LNCAP (cell line): Measurements from ENCODE around the gene CCDC3.

Experiments
- CTCF ChIP-seq: fragments of 450-650 bp; IDR thresholded peaks from 2 replicates; pipeline ENCODE4 v1.5.1; 2017; ENCODE audit warnings: mild to moderate bottlenecking

The CCDC3 gene

DNA sequence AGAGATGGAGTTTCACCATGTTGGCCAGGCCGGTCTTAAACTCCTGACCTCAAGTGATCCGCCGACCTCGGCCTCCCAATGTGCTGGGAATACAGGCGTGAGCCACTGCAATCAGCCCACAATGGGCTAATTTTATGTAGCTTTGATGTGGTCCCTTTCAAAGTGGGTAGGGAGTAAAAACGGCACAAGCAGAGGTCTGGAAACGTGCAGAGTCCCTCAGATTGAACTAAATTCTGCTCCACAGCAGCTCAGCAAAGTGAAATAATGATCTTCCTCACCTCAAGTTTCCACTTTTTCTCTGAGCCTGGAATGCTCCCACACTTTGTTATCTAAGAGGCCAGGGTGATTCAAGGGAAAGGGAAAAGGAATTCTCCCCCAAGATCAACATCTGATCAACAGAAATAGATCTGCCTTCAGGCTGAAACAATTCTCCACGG, 6.1 kb downstream of the CCDC3 start:
- no peak for TF ChIP-seq CTCF

- TF ChIP-seq CTCF: no peak
These were observed 7.9 kb downstream of the CCDC3 start for GRCh38 chr10:12993595-12993994.

GRCh38 chr10:12985347-12985746, 16.2 kb downstream of the CCDC3 start:
- no peak for TF ChIP-seq CTCF

DNA sequence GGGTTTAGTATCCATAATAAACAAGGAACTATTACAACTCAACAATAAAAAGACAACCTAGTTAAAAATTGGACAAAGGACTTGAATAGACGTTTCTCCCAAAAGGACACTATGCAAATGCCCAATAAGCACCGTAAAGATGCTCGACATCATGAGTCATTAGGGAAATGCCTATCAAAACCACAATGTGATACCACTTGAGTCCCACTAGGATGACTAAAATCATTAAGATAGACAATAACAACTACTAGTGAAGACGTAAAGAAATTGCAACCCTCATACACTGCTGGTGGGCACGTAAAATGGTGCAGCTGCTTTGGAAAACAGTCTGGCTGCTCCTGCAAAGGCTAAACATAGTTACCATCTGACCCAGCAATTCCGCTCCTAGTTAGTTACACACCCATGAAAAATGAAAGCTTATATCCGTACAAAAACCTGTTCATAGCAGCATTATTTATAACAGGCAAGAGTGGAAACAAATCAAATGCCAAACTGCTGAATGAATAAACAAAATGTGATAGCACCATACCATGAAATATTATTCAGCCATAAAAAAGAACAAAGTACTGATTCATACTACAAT, 17.3 kb downstream of the CCDC3 start:
- TF ChIP-seq CTCF: no peak

GRCh38 chr10:12981570-12981969, 19.9 kb downstream of the CCDC3 start:
- TF ChIP-seq CTCF: no peak

GRCh38 chr10:12980713-12981306, 20.7 kb downstream of the CCDC3 start:
- no peak for TF ChIP-seq CTCF

- no peak for TF ChIP-seq CTCF
These were observed 21.3 kb downstream of the CCDC3 start for GRCh38 chr10:12980102-12980661.
